Right cardiac atrium (tissue), 5 donors: ENCODE measurements around the gene ERMP1. TPM values are rescaled to one million over a fixed set of nuclear protein-coding genes. Genes with fewer than 3 reads are reported as not detected.
"Not testable (repeated sequence)": the region's sequence is repeated elsewhere in the genome, so short reads cannot be mapped to it uniquely, and the experiment has no call there.

Source experiments
- ATAC-seq, 2 donors: fragments of 200-7000 bp; cut with Tn5 transposase; one replicate each; pipeline versions ENCODE4 v1.8.0 to v1.9.1; 2020; ENCODE audit warnings: moderate library complexity in 2 of 2, mild to moderate bottlenecking in 1 of 2
- DNase-seq, 3 donors: peaks; one replicate each; pipeline ENCODE4 v3.0.0-alpha.2; 2020
- H3K27ac ChIP-seq: one replicate; pipeline ENCODE4 v1.5.1; 2013; ENCODE audit warnings: mild to moderate bottlenecking, low read length, control low read depth, moderate library complexity
- H3K27me3 ChIP-seq: one replicate; pipeline ENCODE4 v1.6.1; 2013; ENCODE audit not compliant: control insufficient read depth, insufficient read depth
- H3K4me1 ChIP-seq: one replicate; pipeline ENCODE4 v1.6.1; 2013; ENCODE audit warnings: low read length; ENCODE audit not compliant: control insufficient read depth, insufficient read depth
- H3K4me3 ChIP-seq: one replicate; pipeline ENCODE4 v1.5.1; 2013; ENCODE audit warnings: low read length, control low read depth
- H3K9me3 ChIP-seq: one replicate; pipeline ENCODE4 v1.6.1; 2013; ENCODE audit warnings: low read length; ENCODE audit not compliant: control insufficient read depth
- WGBS: extraction: QIAGEN DNeasy Blood & Tissue Kit; methylation state at CpG from one replicate; pipeline ENCODE4 v1.1.7; 2013; 5-methylcytosine and 5-hydroxymethylcytosine counted together
- intact Hi-C, 4 donors: fragments of 100-400 bp; cut with DNase I; formaldehyde crosslinking; loops; one replicate each; pipeline versions ENCODE4 v1.11.0 to v1.14.0; 2022 to 2023
- polyA plus RNA-seq: library from polyadenylated mRNA; stranded (reverse); fragments of 200-250 nt; gene quantifications from one replicate; pipeline ENCODE4 v1.2.3, GENCODE V29; 2013
- total RNA-seq, 4 donors: library from RNA; stranded (reverse); fragmentation: NEBNext Ultra II Directional; extraction: Animal tissue kit (Norgen Biotek cat#: 25700); gene quantifications; one replicate each; pipeline ENCODE4 v1.2.1, GENCODE V29; 2021
- donor health status: healthy with polysubstance abuse.
- donor health status: DM: no; HTN: yes; CAD: no.
- donor health status: DM: no; HTN: no; CAD: no.
- donor health status: DM: no; HTN: yes; CAD: no; lungs with severe emphysema.
- donor health status: DM: yes; HTN: yes; CAD: no.

The ERMP1 gene
- total and polyA plus RNA-seq, 5 donors, result 8.6 to 26.8 (median 20.9) TPM

DNA sequence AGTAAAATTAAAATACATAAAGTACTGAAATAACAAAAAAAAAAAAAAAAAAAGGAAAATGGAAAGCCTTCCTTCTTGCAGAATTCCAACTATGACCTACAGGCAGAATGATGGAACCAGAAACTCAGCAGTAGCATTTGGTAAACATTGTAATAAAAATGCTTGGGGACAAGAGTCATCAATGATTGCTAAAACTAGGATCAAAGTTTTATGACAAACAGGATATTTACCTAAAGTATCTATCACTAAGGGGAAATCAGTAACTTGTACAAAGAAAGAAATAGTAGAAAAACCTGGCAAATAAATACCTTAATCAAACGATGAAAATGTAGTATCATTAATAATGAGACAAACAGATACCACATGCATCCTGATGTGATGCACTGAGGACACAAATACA lies 17.5 kb downstream of the ERMP1 start:
- Histone ChIP-seq H3K9me3 (no peaks in the 10 kb centered on the region), H3K4me3 (no peak overlapping the region), H3K4me1 (no peaks in the 10 kb centered on the region), H3K27me3 (no peaks in the 10 kb centered on the region), H3K27ac (no peak overlapping the region)
- intact Hi-C loops, result no loop called here
- ATAC-seq (no peak), DNase-seq (no peak)
- 75% methylated on average over 1 of the region's 1 CpG for WGBS

DNA sequence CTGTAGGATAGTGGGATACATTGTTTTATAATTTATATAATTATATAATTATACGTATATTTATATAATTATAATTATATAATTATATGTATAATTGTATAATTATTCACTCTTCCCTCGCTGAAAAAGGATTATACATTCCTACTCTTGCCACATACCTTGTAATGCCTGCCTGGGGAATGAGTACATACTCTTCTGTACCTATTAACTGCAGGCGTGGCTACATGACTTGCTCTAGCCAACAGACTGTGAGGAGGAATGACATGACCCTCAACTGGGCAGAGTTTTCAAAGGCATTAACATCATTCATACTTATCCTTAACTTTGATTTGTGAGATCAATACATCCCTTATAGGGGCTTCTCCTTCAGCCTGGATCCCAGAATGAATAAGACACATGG lies 19.1 kb downstream of the ERMP1 start:
- DNase-seq (no peak), ATAC-seq (no peak)
- Histone ChIP-seq H3K27me3 (no peaks in the 10 kb centered on the region), H3K4me3 (no peak overlapping the region), H3K9me3 (no peaks in the 10 kb centered on the region), H3K4me1 (no peaks in the 10 kb centered on the region), H3K27ac (no peak overlapping the region)
- intact Hi-C loops, result no loop called here
- 91% methylated on average over 3 of the region's 3 CpGs for WGBS

DNA sequence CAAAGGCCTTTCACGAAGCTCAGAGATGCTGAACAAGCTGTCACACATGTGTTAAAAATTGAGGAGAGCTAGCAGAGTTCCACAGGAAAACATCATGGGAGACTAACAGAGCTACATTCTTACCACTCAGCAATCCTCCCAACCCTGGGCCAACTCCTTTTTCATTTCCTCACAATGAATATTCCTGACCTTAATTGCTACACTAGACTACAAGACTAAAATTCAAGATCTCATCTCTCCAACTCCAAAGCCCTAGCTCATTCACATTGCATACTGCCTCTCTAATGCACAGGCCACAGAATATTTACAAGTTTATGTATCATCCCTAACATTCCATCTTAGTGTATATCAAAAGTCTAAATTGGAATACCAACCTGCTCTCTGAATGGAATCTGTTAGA lies 21.2 kb downstream of the ERMP1 start:
- H3K4me1 ChIP-seq, result no peaks in the 10 kb centered on the region
- ATAC-seq, result no peak
- no peak for DNase-seq
- intact Hi-C loops, result no loop called here
- H3K4me3 ChIP-seq, result no peak overlapping the region
- no peaks in the 10 kb centered on the region for H3K9me3 ChIP-seq
- H3K27ac ChIP-seq, result no peak overlapping the region
- WGBS, result 89% methylated on average over 1 of the region's 1 CpG
- H3K27me3 ChIP-seq, result no peaks in the 10 kb centered on the region

DNA sequence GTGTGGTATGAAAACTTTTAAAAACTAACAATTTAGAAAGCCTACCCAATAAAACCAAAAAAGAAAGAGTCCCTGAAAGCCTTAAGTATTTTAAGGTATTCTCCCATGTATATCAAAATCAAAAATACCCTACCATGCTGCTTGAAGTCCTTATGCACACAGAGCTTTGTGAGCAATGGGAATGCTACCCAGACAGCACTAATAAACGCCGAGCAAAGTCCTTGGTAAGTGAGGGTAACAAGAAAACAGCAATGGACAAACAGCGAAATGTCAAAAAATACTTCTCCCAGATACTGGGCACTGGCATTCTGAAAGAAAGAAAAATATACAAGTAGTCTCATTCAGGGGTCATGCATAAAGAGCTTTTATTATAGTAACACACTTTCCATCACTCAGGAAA lies 27.4 kb downstream of the ERMP1 start:
- no peak overlapping the region for H3K27ac ChIP-seq
- WGBS, result 92% methylated on average over 3 of the region's 3 CpGs
- no peak overlapping the region for H3K4me3 ChIP-seq
- no peak for ATAC-seq
- no peak for DNase-seq
- H3K9me3 ChIP-seq, result no peaks in the 10 kb centered on the region
- no peaks in the 10 kb centered on the region for H3K4me1 ChIP-seq
- H3K27me3 ChIP-seq, result no peaks in the 10 kb centered on the region
- intact Hi-C loops, result no loop called here

DNA sequence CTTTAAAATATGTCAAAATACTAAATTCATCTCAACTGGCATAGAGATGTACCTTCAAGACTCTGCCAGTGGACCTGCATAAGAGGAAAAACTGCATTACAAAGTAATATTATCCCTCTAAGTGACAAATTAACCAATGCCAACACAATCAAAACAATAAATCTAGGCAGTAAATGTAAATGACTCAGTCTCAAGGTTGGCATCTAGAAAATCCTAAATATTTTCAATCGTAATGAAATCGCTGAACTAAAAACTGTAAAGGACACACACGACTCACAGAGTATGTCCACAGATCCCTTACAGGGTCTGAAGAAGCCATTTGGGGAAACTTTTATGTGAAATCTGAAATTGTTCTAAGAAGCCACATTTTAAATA lies 31.2 kb downstream of the ERMP1 start:
- ATAC-seq (no peak), DNase-seq (no peak)
- Histone ChIP-seq H3K27ac (no peak overlapping the region), H3K27me3 (no peaks in the 10 kb centered on the region), H3K4me1 (no peaks in the 10 kb centered on the region), H3K9me3 (no peaks in the 10 kb centered on the region), H3K4me3 (no peak overlapping the region)
- intact Hi-C loops, result no loop called here
- 97% methylated on average over 3 of the region's 3 CpGs for WGBS

DNA sequence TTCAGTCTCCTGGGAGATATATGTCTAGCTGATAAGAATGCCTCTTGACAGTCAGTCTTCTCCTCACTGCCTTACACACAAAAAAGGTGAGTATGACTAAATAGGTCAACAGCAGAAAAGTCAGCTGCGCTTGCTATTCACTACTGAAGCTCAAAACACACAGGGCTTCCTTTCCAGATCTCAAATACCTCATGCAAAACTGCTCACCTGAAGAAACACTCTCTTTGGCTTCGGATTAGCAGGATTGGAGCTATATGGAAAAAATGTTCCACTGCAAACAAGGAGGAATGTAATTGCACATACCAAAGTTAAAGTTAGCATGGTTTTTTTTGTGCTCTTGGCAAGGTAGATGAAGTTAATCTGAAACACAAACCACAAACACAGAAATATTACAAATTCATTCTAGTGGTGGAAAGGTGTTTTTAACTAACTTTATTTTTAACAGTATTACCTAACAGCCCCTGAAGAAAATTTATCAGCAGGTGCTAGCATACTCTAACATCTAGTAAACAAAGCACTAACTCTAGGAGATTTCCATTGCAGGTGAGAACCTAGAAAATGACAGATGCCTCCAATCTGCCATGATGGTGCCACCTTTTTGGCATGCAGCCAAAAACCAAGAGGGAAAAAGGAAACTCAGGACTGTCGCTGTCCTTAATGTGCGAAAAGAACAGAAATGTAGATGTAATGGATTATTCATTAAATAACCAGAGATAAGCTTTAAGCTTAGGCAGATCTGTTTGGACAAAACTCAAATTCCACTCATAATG lies 31.8 kb downstream of the ERMP1 start:
- intact Hi-C loops, result no loop called here
- Histone ChIP-seq H3K27me3 (no peaks in the 10 kb centered on the region), H3K27ac (no peak overlapping the region), H3K4me1 (no peaks in the 10 kb centered on the region), H3K4me3 (no peak overlapping the region), H3K9me3 (no peaks in the 10 kb centered on the region)
- no peak for DNase-seq
- ATAC-seq, result no peak
- 92% methylated on average over 4 of the region's 4 CpGs for WGBS

- H3K4me1 ChIP-seq, intact Hi-C loops, H3K27ac ChIP-seq, H3K9me3 ChIP-seq, H3K27me3 ChIP-seq, H3K4me3 ChIP-seq, ATAC-seq: not testable (repeated sequence)
- WGBS, result 87% methylated on average over 7 of the region's 7 CpGs
- DNase-seq, result peak in 1 of 3 donors; percentile 21
Observed at GRCh38 chr9:5800378-5800777, 32.5 kb downstream of the ERMP1 start.

- Histone ChIP-seq H3K9me3 (no peaks in the 10 kb centered on the region), H3K27ac (no peak overlapping the region), H3K4me1 (no peaks in the 10 kb centered on the region), H3K27me3 (no peaks in the 10 kb centered on the region), H3K4me3 (no peak overlapping the region)
- intact Hi-C loops, result no loop called here
- 29% methylated on average over 5 of the region's 5 CpGs for WGBS
- no peak for DNase-seq
- ATAC-seq, result peak; percentile 37 to 51
Observed at GRCh38 chr9:5799314-5799713, 33.6 kb downstream of the ERMP1 start.

DNA sequence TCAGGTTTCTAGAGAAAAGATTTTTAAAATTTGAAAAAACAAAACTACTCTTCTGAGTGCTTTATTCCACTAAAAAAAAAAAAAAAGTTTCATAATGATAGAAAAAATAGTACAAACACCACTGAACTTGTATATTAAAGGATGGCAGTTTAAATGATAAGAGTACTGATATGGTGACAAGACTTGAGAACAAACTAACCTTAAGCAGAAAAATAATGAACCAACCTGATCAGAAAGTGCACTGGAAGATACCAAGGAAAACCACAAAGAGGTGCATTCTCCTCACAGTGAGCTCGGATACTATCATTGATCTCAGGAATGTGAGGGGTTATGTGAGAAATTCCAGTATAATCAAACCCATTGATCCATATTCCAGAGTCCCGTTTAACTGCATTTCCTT lies 34.3 kb downstream of the ERMP1 start:
- H3K4me3 ChIP-seq, result no peak overlapping the region
- ATAC-seq (no peak), DNase-seq (no peak)
- no peaks in the 10 kb centered on the region for H3K9me3 ChIP-seq
- intact Hi-C loops, result no loop called here
- no peak overlapping the region for H3K27ac ChIP-seq
- no peaks in the 10 kb centered on the region for H3K4me1 ChIP-seq
- 56% methylated on average over 2 of the region's 2 CpGs for WGBS
- H3K27me3 ChIP-seq, result no peaks in the 10 kb centered on the region

GRCh38 chr9:5796298-5796697 lies 36.6 kb downstream of the ERMP1 start:
- H3K9me3 ChIP-seq, result no peaks in the 10 kb centered on the region
- H3K4me1 ChIP-seq, result peaks cover 2% of the 10 kb centered on the region
- H3K27ac ChIP-seq, result no peak overlapping the region
- no peak overlapping the region for H3K4me3 ChIP-seq
- no peaks in the 10 kb centered on the region for H3K27me3 ChIP-seq
- WGBS, result 93% methylated on average over 2 of the region's 2 CpGs
- ATAC-seq, result no peak
- no peak for DNase-seq
- intact Hi-C loops, result no loop called here

- Histone ChIP-seq H3K27ac (no peak overlapping the region), H3K4me3 (no peak overlapping the region), H3K9me3 (no peaks in the 10 kb centered on the region), H3K4me1 (peaks cover 2% of the 10 kb centered on the region), H3K27me3 (no peaks in the 10 kb centered on the region)
- DNase-seq, result no peak
- no peak for ATAC-seq
- 93% methylated on average over 1 of the region's 1 CpG for WGBS
- intact Hi-C loops, result no loop called here
Observed at GRCh38 chr9:5793812-5794211, 39.1 kb downstream of the ERMP1 start.

DNA sequence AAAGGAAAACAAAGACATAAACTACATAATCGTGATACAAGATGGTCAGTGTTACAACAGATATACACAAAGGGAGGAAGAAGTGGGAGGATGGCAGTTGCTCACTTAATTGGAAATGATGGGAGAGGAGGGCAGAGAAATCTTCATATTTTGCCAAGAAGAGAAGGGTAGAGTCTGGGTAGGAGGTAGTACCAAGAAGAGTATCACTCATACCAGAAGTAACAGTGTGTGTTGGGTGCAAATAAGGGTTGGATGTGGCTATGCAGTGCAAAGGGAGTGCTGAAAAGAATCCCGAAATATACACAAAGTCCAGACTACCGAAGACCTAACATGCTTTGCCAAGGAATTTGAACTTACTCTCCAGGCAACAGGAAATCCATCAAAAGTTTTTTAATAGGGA lies 41.0 kb downstream of the ERMP1 start:
- ATAC-seq (no peak), DNase-seq (no peak)
- no peaks in the 10 kb centered on the region for H3K9me3 ChIP-seq
- H3K4me1 ChIP-seq, result peaks cover 2% of the 10 kb centered on the region
- H3K4me3 ChIP-seq, result no peak overlapping the region
- H3K27ac ChIP-seq, result no peak overlapping the region
- 59% methylated on average over 3 of the region's 3 CpGs for WGBS
- intact Hi-C loops, result no loop called here
- H3K27me3 ChIP-seq, result no peaks in the 10 kb centered on the region
